Thoracic aorta (tissue), 2 donors: ENCODE data around the gene CNGA2. TPM values are rescaled to one million over a fixed set of nuclear protein-coding genes. Genes with fewer than 3 reads are reported as not detected.

ENCODE experiments used
- ATAC-seq: fragments of 150-250 bp; one replicate; pipeline ENCODE4 v1.8.0; 2017; ENCODE audit warnings: low read depth; ENCODE audit not compliant: insufficient number of reproducible peaks, low FRiP score
- DNase-seq: peaks from one replicate; pipeline ENCODE4 v3.0.0-alpha.2; 2020; ENCODE audit warnings: low spot score
- H3K27ac ChIP-seq, 2 donors: fragments of 200-600 bp; sonication (generic); 1 replicate in 1 of 2; 2 replicates in 1 of 2; pipeline ENCODE4 v1.5.1; 2016; ENCODE audit warnings: mild to moderate bottlenecking in 2 of 2, moderate library complexity in 2 of 2
- H3K27me3 ChIP-seq: fragments of 200-600 bp; sonication (generic); replicated peaks from 2 replicates; pipeline ENCODE4 v1.6.0; 2016; ENCODE audit warnings: mild to moderate bottlenecking; ENCODE audit not compliant: insufficient read depth
- H3K36me3 ChIP-seq: fragments of 200-600 bp; sonication (generic); one replicate; pipeline ENCODE4 v1.5.1; 2016
- H3K4me1 ChIP-seq, 2 donors: fragments of 200-600 bp; sonication (generic); 1 replicate in 1 of 2; 2 replicates in 1 of 2; pipeline versions ENCODE4 v1.5.1 to v1.6.0; 2016; ENCODE audit warnings: low read depth in 2 of 2, mild to moderate bottlenecking in 1 of 2; ENCODE audit not compliant: control insufficient read depth in 1 of 2
- H3K4me3 ChIP-seq: fragments of 200-600 bp; sonication (generic); 2 replicates; pipeline ENCODE4 v1.5.1; 2016; ENCODE audit warnings: mild to moderate bottlenecking
- H3K9me3 ChIP-seq: fragments of 200-600 bp; sonication (generic); 2 replicates; pipeline ENCODE4 v1.5.1; 2016
- total RNA-seq, 2 donors: library from RNA; depleted of rRNA; stranded (reverse); fragments of >200 nt; gene quantifications; one replicate each; pipeline versions ENCODE4 v1.1.0 to v1.2.3, GENCODE V29; 2016
- TF ChIP-seq, protein P1 (sequence below): fragments of 200-600 bp; sonication (generic); IDR thresholded peaks from one replicate; pipeline ENCODE4 v1.5.1; 2019; ENCODE audit warnings: antibody characterized with exemption

The CNGA2 gene
- total RNA-seq, 2 donors from 2014 or later: not detected

DNA sequence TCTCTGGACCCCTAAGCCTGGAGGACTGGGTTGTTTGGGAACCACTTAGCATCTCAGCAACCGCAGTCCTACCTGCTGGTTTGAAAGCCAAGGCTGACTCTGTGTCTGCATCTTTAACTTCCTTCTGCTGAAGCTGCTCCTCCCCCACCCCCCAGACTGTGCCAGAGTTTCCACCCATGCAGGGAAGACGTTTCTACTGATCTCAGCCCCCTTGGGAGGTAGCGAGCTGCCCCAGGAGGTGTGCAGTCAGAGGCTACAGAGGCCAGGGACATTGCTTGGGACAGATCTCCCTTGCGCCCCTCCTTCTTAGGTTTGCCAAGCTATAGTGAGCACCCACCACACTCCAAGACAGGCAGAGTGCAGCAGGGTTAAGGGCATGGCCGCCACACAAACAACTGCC lies 23.4 kb upstream of the CNGA2 start:
- no peaks in the 10 kb centered on the region for H3K4me1 ChIP-seq
- no peaks in the 10 kb centered on the region for H3K9me3 ChIP-seq
- no peaks in the 10 kb centered on the region for H3K27me3 ChIP-seq
- no peak overlapping the region for H3K27ac ChIP-seq
- TF ChIP-seq, protein P1, sequence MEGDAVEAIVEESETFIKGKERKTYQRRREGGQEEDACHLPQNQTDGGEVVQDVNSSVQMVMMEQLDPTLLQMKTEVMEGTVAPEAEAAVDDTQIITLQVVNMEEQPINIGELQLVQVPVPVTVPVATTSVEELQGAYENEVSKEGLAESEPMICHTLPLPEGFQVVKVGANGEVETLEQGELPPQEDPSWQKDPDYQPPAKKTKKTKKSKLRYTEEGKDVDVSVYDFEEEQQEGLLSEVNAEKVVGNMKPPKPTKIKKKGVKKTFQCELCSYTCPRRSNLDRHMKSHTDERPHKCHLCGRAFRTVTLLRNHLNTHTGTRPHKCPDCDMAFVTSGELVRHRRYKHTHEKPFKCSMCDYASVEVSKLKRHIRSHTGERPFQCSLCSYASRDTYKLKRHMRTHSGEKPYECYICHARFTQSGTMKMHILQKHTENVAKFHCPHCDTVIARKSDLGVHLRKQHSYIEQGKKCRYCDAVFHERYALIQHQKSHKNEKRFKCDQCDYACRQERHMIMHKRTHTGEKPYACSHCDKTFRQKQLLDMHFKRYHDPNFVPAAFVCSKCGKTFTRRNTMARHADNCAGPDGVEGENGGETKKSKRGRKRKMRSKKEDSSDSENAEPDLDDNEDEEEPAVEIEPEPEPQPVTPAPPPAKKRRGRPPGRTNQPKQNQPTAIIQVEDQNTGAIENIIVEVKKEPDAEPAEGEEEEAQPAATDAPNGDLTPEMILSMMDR: no peak
- no peak overlapping the region for H3K4me3 ChIP-seq
- no peaks in the 10 kb centered on the region for H3K36me3 ChIP-seq
- no peak for ATAC-seq
- DNase-seq: no peak

DNA sequence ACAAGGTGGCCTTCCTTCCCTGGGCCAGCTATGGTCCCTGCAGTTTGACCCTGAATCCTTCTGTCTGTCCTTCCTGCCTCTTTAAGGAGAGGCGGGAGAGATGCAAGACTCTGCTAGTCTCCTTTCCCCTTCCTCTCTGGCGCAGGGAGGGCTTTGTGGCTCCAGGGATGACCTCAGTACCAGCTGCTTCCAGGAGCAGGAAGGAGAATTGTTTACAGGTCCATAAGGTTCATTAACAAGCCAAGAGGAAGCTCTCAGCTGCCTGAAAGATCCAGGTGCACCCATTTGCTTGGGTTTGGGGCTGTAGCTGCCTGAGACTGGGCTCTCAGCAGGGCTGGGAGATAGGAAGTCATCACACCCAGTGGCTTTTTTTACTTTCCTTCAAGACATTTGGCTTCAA lies 22.8 kb upstream of the CNGA2 start:
- H3K4me1 ChIP-seq: no peaks in the 10 kb centered on the region

DNA sequence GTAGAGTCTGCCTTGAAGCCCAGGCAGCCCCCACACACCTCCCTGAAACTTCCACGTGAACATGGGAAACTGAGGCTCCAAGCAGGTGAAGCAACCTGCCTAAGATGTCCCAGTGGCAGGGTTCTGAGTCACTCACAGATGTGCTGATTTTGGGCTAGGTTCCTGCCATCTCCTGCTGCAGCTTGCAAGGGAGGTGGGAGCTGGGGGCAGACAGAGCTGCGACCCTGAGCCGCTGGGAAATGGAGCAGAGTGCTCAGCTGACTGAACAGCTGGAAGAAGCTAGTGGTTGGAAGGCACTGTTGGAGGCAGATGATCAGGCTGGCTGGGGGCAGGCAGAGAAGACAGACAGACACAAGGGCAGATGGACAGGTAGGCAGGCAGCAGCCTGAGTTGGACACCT lies 22.3 kb upstream of the CNGA2 start:
- H3K9me3 ChIP-seq: no peaks in the 10 kb centered on the region
- H3K4me1 ChIP-seq: no peaks in the 10 kb centered on the region
- H3K36me3 ChIP-seq: no peaks in the 10 kb centered on the region
- DNase-seq (no peak), ATAC-seq (no peak)
- H3K27me3 ChIP-seq: no peaks in the 10 kb centered on the region
- TF ChIP-seq, protein P1: no peak
- no peak overlapping the region for H3K27ac ChIP-seq
- no peak overlapping the region for H3K4me3 ChIP-seq

More for the DNA sequence above, 22.8 kb upstream of the CNGA2 start:
- no peaks in the 10 kb centered on the region for H3K9me3 ChIP-seq
- TF ChIP-seq, protein P1: no peak
- ATAC-seq (no peak), DNase-seq (no peak)
- H3K27me3 ChIP-seq: no peaks in the 10 kb centered on the region
- H3K4me3 ChIP-seq: no peak overlapping the region
- no peaks in the 10 kb centered on the region for H3K36me3 ChIP-seq
- H3K27ac ChIP-seq: no peak overlapping the region

DNA sequence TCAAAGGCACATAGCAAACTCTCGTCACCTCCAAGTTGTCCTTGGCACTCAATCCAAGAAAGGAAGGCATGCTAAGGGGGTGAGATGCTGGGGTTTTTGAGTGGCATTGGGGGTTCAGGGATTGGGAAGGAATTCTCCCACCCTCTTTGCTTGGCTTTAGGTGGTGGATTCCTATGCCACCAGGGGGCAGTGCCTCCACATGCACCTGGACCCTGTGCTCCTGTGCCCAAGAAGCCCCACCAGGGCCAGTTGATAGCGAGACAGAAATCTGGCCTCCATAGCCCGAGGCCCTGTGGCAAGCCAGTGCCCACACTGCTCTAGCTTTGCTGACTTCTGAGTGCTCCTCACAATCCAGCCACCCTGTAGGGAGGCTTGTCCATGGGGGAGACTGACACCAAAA lies 20.7 kb upstream of the CNGA2 start:
- Histone ChIP-seq H3K4me3 (no peak overlapping the region), H3K9me3 (no peaks in the 10 kb centered on the region), H3K27me3 (no peaks in the 10 kb centered on the region), H3K36me3 (no peaks in the 10 kb centered on the region), H3K4me1 (no peaks in the 10 kb centered on the region), H3K27ac (no peak overlapping the region)
- DNase-seq (no peak), ATAC-seq (no peak)
- TF ChIP-seq, protein P1: no peak

DNA sequence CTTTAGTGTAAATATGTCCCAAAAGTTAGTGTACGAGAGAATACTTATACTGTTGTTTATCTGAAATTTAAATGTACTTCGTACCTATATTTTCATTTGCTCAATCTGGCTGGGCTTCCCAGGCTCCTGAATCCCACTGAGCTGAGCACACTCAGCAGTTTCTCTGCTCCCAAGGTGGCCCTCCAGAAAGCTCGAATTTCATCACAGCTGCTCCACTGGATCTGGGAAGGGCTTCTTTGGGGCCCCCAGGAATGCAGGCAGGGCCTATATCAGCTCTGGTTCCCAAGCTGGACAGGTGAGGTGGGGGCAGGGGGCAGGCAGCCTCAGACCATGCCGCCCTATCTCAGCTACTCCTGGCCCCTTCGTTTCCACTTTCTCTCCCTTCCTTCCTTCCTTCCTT lies 20.2 kb upstream of the CNGA2 start:
- no peaks in the 10 kb centered on the region for H3K4me1 ChIP-seq
- no peaks in the 10 kb centered on the region for H3K27me3 ChIP-seq
- H3K27ac ChIP-seq: no peak overlapping the region
- TF ChIP-seq, protein P1: no peak
- H3K9me3 ChIP-seq: no peaks in the 10 kb centered on the region
- no peak overlapping the region for H3K4me3 ChIP-seq
- no peaks in the 10 kb centered on the region for H3K36me3 ChIP-seq
- ATAC-seq (no peak), DNase-seq (no peak)
